ENCODE results near the gene WDR5. TPM values are rescaled to one million over a fixed set of nuclear protein-coding genes. Genes with fewer than 3 reads are reported as not detected.

The WDR5 gene
- total and polyA plus RNA-seq, 10 donors, result 13.8 to 31.3 (median 19.2) TPM

DNA sequence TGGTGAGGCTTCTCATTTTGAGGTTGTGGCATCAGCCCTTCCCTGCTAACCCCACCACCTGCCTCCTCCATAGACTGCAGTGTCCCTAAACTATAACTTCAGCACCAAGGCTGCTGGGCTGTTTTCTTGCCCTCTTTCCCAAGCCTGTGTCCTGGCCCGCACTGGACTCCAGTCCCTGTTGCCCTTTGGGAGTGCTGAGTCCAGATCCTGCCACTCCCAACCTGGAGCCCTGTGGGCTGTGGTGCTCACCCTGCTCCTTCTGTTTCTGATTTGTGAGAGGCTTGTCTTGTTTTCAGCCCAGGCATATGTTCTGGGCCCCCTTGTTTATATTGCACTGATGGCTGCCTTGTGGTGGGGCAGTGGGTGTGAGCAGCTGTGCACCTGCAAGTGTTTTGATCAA lies 68.2 kb downstream of the WDR5 start:
- peak; percentile 46 for DNase-seq
- no peak overlapping the region for H3K4me3 ChIP-seq
- peak overlapping the region in 4 of 8 donors; percentile 56 to 69 (median 63) for H3K27ac ChIP-seq
- TF ChIP-seq, protein P1, sequence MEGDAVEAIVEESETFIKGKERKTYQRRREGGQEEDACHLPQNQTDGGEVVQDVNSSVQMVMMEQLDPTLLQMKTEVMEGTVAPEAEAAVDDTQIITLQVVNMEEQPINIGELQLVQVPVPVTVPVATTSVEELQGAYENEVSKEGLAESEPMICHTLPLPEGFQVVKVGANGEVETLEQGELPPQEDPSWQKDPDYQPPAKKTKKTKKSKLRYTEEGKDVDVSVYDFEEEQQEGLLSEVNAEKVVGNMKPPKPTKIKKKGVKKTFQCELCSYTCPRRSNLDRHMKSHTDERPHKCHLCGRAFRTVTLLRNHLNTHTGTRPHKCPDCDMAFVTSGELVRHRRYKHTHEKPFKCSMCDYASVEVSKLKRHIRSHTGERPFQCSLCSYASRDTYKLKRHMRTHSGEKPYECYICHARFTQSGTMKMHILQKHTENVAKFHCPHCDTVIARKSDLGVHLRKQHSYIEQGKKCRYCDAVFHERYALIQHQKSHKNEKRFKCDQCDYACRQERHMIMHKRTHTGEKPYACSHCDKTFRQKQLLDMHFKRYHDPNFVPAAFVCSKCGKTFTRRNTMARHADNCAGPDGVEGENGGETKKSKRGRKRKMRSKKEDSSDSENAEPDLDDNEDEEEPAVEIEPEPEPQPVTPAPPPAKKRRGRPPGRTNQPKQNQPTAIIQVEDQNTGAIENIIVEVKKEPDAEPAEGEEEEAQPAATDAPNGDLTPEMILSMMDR (IDR thresholded peaks at IDR 0.05 in 8 of 11, conservative IDR thresholded peaks at IDR 0.05 in 3 of 11), result no peak
- TF ChIP-seq POLR2AphosphoS5 (IDR thresholded peaks at IDR 0.05), result no peak
- no peak for TF ChIP-seq POLR2A (IDR thresholded peaks at IDR 0.05)
- 89 to 100% (median 97%) methylated on average over 1 of the region's 1 CpG for WGBS, 5 donors
- no peaks in the 10 kb centered on the region for H3K27me3 ChIP-seq (replicated peaks in 1 of 7)
- H3K4me1 ChIP-seq, result peaks cover 0 to 13% (median 8%) of the 10 kb centered on the region in 6 donors
- H3K36me3 ChIP-seq, result no peaks in the 10 kb centered on the region
- H3K9me3 ChIP-seq, result peaks cover 0 to 17% (median 11%) of the 10 kb centered on the region in 8 donors
- intact Hi-C loops (cut with DNase I; ENCODE audit: low total_unique reads), result no loop called here

DNA sequence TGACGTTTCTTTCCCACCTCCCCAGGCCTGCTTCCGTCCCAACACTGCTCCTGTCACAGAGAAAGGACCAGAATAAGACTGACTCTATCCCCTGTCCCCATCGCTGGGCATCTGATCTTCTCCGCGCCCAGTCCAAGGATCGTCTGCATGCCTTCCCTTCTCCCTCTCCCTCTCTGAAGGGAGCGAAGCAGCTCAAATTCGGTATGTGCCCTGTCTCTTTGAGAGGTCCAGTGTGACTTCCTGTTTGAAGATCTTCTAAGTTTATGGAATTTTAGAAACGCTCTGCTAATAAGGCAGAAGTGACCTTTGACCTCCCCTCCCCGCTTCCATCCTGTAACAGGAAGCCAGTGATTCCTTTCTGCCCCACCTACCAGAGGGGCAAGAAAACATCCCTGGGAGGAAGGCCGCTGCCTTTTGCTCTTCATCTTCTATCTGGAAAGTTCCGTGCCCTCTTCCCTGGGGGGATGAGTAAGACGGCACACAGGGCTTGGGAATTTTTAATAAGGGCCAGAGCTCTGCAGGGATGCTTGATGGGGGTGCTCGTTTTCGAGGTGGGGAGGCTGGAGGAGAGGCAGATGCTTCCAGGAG lies 69.2 kb downstream of the WDR5 start:
- WGBS, 5 donors, result 59 to 75% (median 67%) methylated on average over 15 of the region's 15 CpGs
- Histone ChIP-seq H3K27me3 (replicated peaks in 1 of 7) (no peaks in the 10 kb centered on the region), H3K4me1 (peaks cover 0 to 13% (median 8%) of the 10 kb centered on the region in 6 donors), H3K36me3 (no peaks in the 10 kb centered on the region), H3K9me3 (peaks cover 0 to 17% (median 11%) of the 10 kb centered on the region in 8 donors), H3K27ac (peak overlapping the region in 7 of 8 donors; percentile 56 to 69 (median 63)), H3K4me3 (no peak overlapping the region)
- DNase-seq, result peak; percentile 36
- intact Hi-C loops (cut with DNase I; ENCODE audit: low total_unique reads), result no loop called here
- TF ChIP-seq, protein P1 (IDR thresholded peaks at IDR 0.05 in 8 of 11, conservative IDR thresholded peaks at IDR 0.05 in 3 of 11), result no peak
- peak in 1 of 3 donors; percentile 33 for TF ChIP-seq POLR2AphosphoS5 (IDR thresholded peaks at IDR 0.05)

DNA sequence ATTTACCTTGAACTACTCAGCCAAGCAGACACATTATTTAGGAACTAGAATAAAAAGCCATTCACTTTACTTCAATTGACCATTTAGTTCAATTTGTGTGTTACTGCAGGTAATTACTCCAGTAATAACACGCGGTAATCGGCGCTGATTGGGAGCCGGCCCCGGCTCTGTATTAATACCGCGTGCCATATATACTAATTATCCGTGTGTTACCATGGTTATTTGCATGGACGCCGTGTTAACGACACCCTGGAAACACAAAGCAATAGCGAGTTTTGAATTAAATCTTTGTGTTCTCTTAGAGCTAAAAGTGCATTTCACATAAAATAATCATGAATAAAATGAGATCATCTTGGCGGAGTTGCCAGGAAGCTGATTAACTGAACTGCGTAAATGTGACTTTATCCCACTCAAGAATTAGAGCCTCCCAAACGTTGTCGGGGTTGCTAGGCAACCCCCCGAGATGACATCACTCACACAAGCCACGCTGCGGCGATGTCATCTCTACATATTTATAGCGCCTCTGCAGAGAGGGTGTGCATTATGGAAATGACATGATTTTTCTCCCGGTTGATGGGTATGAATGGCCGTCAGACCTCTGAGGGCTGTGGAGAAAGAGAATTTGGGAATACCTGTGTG lies 69.9 kb downstream of the WDR5 start:
- Histone ChIP-seq H3K27ac (peak overlapping the region in 7 of 8 donors; percentile 7 to 69 (median 59)), H3K4me3 (no peak overlapping the region), H3K4me1 (peaks cover 0 to 13% (median 8%) of the 10 kb centered on the region in 6 donors), H3K36me3 (no peaks in the 10 kb centered on the region), H3K9me3 (peaks cover 0 to 17% (median 11%) of the 10 kb centered on the region in 8 donors), H3K27me3 (replicated peaks in 1 of 7) (no peaks in the 10 kb centered on the region)
- intact Hi-C loops (cut with DNase I; ENCODE audit: low total_unique reads), result no loop called here
- DNase-seq, result peak; percentile 44
- WGBS, 5 donors, result 87 to 92% (median 90%) methylated on average over 24 of the region's 24 CpGs
- TF ChIP-seq POLR2A (IDR thresholded peaks at IDR 0.05) (no peak), POLR2AphosphoS5 (IDR thresholded peaks at IDR 0.05) (no peak)
- TF ChIP-seq, protein P1 (IDR thresholded peaks at IDR 0.05 in 8 of 11, conservative IDR thresholded peaks at IDR 0.05 in 3 of 11), result no peak

Measured in spleen (tissue), 11 donors.